Stimulated activated CD8-positive, alpha-beta memory T cell treated with anti-CD3 and anti-CD28 coated beads, Interleukin-15, amount 100 ng/mL, for 1 hour (primary cell): Measurements from ENCODE around the gene TLR9.

ENCODE experiments used
- DNase-seq: peaks from one replicate; pipeline ENCODE4 v3.0.0-alpha.2; 2020; ENCODE audit warnings: low read depth

TLR9 gene

DNA sequence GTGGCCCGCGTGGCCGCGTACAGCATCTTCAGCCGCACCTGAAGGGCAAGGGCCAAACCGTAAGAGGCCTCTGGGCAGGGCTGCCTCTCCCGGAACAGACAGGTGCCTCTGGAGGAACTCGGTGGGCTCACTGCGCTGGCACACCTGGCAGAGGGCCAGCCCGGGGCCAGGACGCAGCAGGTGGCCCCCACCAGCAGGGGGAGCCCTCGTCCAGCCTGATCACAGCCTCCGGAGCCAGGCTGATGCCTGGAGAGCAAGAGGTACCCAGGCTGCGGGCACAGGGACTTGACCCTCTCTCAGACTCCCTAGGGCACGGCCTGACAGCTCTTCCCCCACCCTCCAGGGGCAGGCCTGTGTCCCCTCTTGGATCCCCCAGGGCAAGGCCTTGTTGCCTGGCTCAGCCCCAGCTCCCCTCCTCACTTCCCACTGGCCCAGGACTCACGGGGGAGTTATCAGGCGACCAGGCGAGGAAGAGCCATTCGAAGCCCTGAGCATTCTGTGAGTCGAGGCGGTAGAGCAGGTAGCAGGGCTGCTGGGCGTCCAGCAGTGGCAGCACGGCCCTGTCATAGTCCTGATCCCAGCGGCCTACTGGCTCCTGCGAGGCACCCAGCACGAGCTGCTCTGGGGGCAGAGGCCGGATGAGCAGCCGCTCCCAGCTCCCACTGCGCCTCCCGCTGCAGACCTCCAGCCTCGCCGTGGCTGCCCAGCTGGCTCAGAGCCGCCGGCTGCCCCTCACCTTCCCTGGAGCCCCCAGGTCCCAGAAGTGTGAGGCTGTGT, 6.2 kb upstream of the TLR9 start:
- peak; percentile 85 for DNase-seq

GRCh38 chr3:52230889-52231499, 5.5 kb upstream of the TLR9 start:
- no peak for DNase-seq

DNA sequence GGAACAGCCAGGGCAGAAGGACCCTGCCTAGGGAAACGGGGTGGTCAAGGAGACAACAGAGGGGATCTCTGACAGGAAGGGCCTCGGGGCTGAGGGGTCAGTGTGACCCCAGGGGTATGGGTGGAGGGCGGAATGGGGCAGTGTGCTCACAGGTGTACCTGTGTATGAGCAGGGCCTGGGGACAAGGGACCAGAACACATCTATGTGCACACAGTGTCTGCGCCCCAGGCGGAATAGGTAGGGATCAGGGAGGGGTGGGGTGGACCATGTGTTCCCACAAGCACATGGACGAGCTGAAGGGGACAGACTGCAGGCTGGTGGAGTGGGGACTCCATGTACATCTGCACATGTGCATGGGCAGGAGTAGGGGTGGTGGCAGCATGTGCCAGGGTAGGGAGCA, 5.0 kb upstream of the TLR9 start:
- DNase-seq, result no peak

DNA sequence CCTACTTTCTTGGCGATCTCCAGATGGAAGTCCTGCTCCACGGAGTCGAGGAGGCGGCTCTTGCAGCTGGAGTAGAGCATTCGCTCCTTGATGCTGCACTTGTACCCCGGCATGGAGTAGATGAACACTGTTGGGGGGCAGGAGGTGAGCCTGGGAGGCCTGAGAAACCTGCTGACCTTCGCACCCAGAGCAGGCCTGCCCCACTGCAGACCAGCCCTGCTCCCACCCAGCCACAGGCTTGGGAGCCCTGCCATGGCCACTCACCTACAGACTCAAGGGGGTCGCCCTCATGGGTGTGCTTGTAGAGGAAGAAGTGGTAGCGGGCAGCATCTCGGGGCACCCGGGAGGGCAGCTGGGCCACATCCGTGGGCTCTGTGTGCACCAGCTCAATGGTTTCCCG, 4.2 kb upstream of the TLR9 start:
- no peak for DNase-seq

DNA sequence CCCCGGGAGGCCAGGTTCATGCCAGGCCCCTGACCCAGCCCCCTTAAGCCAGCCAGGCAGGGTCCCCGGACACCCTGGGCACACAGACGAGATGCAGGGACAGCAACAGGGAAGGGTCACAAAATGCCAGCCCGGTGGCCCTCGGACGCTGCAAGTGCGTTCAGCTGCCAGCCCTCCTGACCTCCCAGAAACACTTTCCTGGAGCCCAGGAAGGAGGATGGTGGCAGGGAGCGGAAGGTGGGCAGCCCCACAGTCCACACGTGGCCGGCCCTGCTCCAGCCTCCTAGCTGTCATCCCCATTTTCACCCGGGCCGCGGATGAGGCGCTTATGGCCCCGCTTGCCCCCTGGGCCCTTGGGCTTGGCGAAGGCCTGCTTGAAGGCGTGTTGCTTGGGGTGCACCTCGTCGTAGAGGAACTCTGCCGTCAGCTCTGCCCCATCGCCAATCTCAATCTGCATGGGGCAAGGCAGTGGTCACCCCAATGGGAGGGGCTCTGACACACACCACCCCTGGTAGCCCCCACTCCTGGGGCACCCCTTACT, 3.4 kb upstream of the TLR9 start:
- no peak for DNase-seq

DNA sequence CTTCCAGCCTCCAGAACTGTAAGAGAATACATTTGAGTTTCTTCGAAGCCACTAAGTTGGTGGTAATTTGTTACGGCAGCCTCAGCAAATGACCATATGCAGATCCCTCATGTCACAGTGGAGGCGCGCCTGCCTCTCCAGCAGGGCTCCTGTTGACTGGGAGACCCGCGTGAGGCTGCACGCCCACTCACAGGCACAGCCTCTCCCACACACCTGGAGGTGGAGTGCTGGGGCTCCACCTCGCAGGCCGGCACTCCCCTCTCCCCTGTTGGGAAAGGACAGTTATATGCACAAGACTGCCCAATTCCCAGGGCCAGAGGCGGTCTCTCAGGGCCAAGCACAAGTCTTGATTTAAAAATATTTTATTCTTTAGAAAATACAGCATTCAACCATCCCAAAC, 2.8 kb upstream of the TLR9 start:
- no peak for DNase-seq

GRCh38 chr3:52227766-52228165, 2.3 kb upstream of the TLR9 start:
- DNase-seq, result no peak

GRCh38 chr3:52227117-52227516, 1.7 kb upstream of the TLR9 start:
- no peak for DNase-seq

GRCh38 chr3:52226229-52226817, 878 bp upstream of the TLR9 start:
- DNase-seq, result no peak

GRCh38 chr3:52223449-52224408, 1.7 kb downstream of the TLR9 start:
- DNase-seq, result no peak

GRCh38 chr3:52222319-52223221, 2.9 kb downstream of the TLR9 start:
- no peak for DNase-seq

DNA sequence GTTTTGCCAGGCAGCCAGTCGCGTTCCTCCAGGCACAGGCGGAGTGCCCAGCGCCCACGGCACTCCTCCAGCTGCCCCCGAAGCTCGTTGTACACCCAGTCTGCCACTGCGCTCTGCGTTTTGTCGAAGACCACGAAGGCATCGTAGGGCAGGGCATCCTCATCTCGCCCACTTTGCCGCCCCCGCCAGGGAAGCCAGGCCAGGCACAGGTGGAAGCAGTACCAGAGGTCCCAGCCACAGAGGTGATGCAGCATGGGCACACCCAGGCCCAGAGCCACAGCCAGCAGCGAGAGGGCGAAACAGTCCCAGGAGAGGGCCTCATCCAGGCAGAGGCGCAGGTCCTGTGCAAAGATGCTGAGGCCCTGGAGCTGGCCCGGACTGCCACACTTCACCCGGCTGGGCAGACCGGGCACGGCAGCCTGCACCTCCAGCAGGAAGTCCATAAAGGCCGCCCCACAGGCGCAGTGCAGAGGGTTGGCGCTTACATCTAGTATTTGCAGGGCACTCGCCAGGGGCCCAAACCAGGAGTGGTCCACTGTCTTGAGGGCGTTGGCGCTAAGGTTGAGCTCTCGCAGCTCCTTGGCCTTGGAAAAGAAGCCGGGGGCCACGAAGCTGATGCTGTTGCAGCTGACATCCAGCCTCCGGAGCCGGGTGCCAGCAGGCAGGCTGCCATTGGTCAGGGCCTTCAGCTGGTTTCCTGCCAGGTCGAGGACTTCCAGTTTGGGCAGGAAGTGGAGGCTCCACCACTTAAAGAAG, 3.7 kb downstream of the TLR9 start:
- DNase-seq, result no peak

DNA sequence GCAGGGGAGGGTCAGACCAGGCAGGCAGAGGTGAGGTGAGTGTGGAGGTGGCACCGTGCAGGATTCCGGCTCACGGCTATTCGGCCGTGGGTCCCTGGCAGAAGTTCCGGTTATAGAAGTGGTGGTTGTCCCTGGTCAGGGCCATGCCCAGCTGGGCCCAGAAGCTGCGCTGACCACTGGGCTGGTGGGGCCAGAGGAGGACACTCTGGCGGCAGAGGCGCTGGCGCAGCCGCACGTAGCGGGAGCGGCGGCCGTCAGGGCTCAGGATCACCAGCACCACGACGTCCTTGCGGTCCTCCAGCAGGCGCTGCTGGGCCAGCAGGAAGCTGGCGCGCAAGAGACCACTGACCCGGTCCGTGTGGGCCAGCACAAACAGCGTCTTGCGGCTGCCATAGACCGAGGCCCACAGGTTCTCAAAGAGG, 4.3 kb downstream of the TLR9 start:
- DNase-seq, result no peak

DNA sequence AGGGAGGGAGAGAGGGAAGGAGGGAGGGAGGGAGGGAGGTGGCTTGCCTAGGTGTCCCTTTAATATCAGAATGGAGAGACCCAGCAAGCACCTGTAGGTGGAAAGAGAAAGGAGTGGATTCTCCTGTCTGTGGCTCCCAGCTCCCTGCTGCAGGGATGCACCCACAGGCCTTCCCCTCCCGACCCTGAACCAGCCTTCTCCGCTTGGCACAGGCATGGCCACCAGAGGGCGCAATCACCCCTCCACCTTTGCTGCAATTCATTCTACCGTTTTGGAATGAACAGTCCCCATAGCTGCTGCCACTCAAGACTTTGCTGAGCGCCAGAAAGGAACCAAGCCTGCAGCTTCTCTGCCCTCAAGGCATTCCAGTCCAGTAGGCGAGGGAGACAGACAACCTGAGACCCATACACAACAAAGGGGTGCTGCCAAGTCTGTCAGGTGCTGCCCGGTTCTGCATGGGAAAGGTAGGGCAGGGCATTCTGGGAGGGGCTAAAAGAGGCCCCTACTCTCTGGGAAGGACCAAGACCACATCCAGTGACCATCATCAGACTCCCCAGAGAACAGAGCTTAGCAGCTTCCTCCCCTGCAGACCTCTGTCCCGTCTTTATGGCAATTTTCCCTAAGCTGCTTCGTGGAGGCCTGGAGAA, 4.9 kb downstream of the TLR9 start:
- DNase-seq, result peak; percentile 88

- no peak for DNase-seq
Observed at GRCh38 chr3:52218937-52219650, 6.4 kb downstream of the TLR9 start.

DNA sequence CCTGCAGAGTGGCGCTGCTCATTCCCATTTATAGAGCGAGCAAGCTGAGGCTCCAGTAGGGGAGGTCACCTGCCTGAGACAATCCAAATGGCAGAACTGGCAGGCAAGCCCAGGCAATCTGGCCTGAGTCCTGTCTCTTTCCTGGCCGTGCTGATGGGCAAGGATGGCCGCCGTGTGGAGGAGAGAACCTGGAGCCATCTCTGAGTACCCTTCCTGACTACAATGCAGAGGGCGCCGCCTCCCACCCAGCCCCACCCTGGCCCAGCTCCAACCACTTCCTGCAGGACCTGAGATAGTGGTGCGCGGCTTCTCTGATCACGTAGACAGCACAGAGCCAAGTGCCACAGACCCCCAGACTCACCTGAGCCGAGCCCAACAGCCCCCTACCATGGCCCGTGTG, 7.0 kb downstream of the TLR9 start:
- DNase-seq, result no peak

DNA sequence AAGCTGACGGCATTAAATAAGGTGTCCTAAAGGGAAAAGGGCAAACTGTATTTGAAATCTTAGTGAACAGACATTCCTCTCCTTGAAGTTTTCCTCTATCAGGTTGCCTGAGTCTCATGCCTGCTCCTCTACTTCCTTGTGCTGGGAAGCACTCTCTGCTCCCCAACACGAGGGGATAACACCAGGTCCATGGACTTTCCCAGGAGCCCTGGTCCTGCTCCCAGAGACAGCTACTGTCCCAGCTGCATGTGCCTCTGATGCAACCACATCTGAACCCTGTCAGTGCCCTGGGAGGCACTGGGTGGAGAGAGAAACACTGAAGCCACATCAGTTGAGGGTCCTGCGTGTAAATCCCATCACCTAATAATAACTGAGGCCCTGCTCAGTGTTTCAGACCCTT, 7.4 kb downstream of the TLR9 start:
- no peak for DNase-seq

- DNase-seq, result no peak
Observed at GRCh38 chr3:52217409-52217805, 8.0 kb downstream of the TLR9 start.
